ENCODE data around the gene STMN1. TPM values are rescaled to one million over a fixed set of nuclear protein-coding genes. Genes with fewer than 3 reads are reported as not detected.

The STMN1 gene
- total and polyA plus RNA-seq, 9 of the 15 experiments (the other 6 are each of a cell fraction or from before 2014, with no cell fraction given): 269 to 2,153 (median 595) TPM

DNA sequence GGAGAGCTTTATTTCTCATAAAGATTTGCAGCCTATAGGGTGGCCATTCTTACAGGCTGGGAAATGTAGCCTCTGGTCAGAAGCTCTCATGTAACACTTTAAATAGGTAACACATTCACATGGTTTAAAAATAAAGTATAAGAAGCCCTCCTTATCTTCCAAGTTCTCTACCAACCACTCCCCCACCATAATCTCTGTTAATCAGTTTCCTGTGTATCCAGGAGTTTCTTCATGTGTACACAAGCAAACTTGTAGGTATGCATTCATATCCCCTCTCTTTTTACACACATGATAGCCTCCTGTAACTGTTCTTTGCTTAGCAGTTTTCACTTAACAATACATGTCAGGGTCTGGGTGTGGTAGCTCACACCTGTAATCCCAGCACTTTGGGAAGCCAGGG, 4.9 kb upstream of the STMN1 start:
- Histone ChIP-seq H4K20me1 (replicated peaks; ENCODE audit: control insufficient read depth, insufficient read depth, low read length) (no peaks in the 10 kb centered on the region), H3K4me1 (replicated peaks in 1 of 2; ENCODE audit: control insufficient read depth in 2 of 2, insufficient read depth in 2 of 2, low read length in 2 of 2) (peaks cover 11 to 15% of the 10 kb centered on the region in 2 experiments; a peak in 4 of 5 replicates), H3K27ac (ENCODE audit: extremely low read depth, low read depth, low read length) (no peak overlapping the region), H3K36me3 (ENCODE audit: control insufficient read depth, insufficient read depth, low read length) (no peaks in the 10 kb centered on the region), H3K27me3 (ENCODE audit: control insufficient read depth in 2 of 2, insufficient read depth in 2 of 2, low read length in 2 of 2) (no peaks in the 10 kb centered on the region), H3K79me2 (ENCODE audit: control insufficient read depth, insufficient read depth, low read length) (no peaks in the 10 kb centered on the region), H3K9ac (ENCODE audit: insufficient read depth in 1 of 2, low read depth in 2 of 2, low read length in 2 of 2) (0 out of 4 replicates have a peak overlapping the region, but pooled peaks of 1 of the 2 experiments have one; percentile 40), H3K9me3 (replicated peaks; ENCODE audit: control insufficient read depth, insufficient read depth, low read depth, low read length) (no peaks in the 10 kb centered on the region), H3K4me2 (ENCODE audit: insufficient read depth, low read length) (no peak overlapping the region), H3K9me1 (ENCODE audit: control insufficient read depth, insufficient read depth, low read length) (no peaks in the 10 kb centered on the region), H2AFZ (ENCODE audit: low read depth, low read length) (peak overlapping the region; percentile 36; the same call in 1 of the 2 replicates), H3K4me3 (no peak overlapping the region)
- ChIA-PET POLR2A (interaction anchor here (0.6 to 2.3 kb wide), 4 partner anchors 10 to 152 kb away, joined by 3 to 7 read pairs (median 4); no protein-coding TSS in a partner anchor), CTCF (ENCODE audit: low intra/inter-chr PET ratio) (no interaction called here)
- no peak for FAIRE-seq
- DNase-seq (ENCODE audit: extremely low read depth in 1 of 4, low spot score in 3 of 4): no peak
- intact Hi-C loops (cut with micrococcal nuclease) (no loop called here), in situ Hi-C loops (cut with MboI) (no loop called here)
- no TSS peak for BruUV-seq (replicated peaks)
- ATAC-seq: no peak
- TF ChIP-seq, protein P1, sequence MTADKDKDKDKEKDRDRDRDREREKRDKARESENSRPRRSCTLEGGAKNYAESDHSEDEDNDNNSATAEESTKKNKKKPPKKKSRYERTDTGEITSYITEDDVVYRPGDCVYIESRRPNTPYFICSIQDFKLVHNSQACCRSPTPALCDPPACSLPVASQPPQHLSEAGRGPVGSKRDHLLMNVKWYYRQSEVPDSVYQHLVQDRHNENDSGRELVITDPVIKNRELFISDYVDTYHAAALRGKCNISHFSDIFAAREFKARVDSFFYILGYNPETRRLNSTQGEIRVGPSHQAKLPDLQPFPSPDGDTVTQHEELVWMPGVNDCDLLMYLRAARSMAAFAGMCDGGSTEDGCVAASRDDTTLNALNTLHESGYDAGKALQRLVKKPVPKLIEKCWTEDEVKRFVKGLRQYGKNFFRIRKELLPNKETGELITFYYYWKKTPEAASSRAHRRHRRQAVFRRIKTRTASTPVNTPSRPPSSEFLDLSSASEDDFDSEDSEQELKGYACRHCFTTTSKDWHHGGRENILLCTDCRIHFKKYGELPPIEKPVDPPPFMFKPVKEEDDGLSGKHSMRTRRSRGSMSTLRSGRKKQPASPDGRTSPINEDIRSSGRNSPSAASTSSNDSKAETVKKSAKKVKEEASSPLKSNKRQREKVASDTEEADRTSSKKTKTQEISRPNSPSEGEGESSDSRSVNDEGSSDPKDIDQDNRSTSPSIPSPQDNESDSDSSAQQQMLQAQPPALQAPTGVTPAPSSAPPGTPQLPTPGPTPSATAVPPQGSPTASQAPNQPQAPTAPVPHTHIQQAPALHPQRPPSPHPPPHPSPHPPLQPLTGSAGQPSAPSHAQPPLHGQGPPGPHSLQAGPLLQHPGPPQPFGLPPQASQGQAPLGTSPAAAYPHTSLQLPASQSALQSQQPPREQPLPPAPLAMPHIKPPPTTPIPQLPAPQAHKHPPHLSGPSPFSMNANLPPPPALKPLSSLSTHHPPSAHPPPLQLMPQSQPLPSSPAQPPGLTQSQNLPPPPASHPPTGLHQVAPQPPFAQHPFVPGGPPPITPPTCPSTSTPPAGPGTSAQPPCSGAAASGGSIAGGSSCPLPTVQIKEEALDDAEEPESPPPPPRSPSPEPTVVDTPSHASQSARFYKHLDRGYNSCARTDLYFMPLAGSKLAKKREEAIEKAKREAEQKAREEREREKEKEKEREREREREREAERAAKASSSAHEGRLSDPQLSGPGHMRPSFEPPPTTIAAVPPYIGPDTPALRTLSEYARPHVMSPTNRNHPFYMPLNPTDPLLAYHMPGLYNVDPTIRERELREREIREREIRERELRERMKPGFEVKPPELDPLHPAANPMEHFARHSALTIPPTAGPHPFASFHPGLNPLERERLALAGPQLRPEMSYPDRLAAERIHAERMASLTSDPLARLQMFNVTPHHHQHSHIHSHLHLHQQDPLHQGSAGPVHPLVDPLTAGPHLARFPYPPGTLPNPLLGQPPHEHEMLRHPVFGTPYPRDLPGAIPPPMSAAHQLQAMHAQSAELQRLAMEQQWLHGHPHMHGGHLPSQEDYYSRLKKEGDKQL (CRISPR knock-in tag; IDR thresholded peaks at IDR 0.05; ENCODE audit: borderline replicate concordance): no peak
- peak; percentile 53 for TF ChIP-seq ARID1B (IDR thresholded peaks at IDR 0.05)
- TF ChIP-seq ZNF583 (CRISPR knock-in tag; IDR thresholded peaks at IDR 0.05): no peak
- no peak for TF ChIP-seq NR2F6 (CRISPR knock-in tag; IDR thresholded peaks at IDR 0.05)
- no peak for TF ChIP-seq KDM5B (IDR thresholded peaks at IDR 0.05; ENCODE audit: insufficient replicate concordance, low read depth, low read length)
- TF ChIP-seq ZNF140 (CRISPR knock-in tag; IDR thresholded peaks at IDR 0.05): no peak
- no peak for TF ChIP-seq ZNF75A (CRISPR knock-in tag; IDR thresholded peaks at IDR 0.05)
- TF ChIP-seq FOXK2 (conservative IDR thresholded peaks at IDR 0.05 in 1 of 2, IDR thresholded peaks at IDR 0.05 in 1 of 2; ENCODE audit: low read depth in 2 of 2): 0 out of 4 replicates have a peak, but pooled peaks of 1 of the 2 experiments have one; percentile 28
- peak; percentile 61; the same call in 1 of the 2 replicates for TF ChIP-seq SMARCA4 (IDR thresholded peaks at IDR 0.05)
- TF ChIP-seq, protein P2, sequence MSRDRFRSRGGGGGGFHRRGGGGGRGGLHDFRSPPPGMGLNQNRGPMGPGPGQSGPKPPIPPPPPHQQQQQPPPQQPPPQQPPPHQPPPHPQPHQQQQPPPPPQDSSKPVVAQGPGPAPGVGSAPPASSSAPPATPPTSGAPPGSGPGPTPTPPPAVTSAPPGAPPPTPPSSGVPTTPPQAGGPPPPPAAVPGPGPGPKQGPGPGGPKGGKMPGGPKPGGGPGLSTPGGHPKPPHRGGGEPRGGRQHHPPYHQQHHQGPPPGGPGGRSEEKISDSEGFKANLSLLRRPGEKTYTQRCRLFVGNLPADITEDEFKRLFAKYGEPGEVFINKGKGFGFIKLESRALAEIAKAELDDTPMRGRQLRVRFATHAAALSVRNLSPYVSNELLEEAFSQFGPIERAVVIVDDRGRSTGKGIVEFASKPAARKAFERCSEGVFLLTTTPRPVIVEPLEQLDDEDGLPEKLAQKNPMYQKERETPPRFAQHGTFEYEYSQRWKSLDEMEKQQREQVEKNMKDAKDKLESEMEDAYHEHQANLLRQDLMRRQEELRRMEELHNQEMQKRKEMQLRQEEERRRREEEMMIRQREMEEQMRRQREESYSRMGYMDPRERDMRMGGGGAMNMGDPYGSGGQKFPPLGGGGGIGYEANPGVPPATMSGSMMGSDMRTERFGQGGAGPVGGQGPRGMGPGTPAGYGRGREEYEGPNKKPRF (IDR thresholded peaks at IDR 0.05; ENCODE audit: low read depth, low read length): no peak
- TF ChIP-seq SMARCE1 (IDR thresholded peaks at IDR 0.05): peak; percentile 43; the same call in 1 of the 2 replicates
- TF ChIP-seq, protein P3, sequence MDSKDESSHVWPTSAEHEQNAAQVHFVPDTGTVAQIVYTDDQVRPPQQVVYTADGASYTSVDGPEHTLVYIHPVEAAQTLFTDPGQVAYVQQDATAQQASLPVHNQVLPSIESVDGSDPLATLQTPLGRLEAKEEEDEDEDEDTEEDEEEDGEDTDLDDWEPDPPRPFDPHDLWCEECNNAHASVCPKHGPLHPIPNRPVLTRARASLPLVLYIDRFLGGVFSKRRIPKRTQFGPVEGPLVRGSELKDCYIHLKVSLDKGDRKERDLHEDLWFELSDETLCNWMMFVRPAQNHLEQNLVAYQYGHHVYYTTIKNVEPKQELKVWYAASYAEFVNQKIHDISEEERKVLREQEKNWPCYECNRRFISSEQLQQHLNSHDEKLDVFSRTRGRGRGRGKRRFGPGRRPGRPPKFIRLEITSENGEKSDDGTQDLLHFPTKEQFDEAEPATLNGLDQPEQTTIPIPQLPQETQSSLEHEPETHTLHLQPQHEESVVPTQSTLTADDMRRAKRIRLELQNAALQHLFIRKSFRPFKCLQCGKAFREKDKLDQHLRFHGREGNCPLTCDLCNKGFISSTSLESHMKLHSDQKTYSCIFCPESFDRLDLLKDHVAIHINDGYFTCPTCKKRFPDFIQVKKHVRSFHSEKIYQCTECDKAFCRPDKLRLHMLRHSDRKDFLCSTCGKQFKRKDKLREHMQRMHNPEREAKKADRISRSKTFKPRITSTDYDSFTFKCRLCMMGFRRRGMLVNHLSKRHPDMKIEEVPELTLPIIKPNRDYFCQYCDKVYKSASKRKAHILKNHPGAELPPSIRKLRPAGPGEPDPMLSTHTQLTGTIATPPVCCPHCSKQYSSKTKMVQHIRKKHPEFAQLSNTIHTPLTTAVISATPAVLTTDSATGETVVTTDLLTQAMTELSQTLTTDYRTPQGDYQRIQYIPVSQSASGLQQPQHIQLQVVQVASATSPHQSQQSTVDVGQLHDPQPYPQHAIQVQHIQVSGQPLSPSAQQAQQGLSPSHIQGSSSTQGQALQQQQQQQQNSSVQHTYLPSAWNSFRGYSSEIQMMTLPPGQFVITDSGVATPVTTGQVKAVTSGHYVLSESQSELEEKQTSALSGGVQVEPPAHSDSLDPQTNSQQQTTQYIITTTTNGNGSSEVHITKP (IDR thresholded peaks at IDR 0.05; ENCODE audit: partially characterized antibody): peak; percentile 70
